Neural cell (in vitro differentiated cells): ENCODE measurements around the gene PRKG1. TPM values are rescaled to one million over a fixed set of nuclear protein-coding genes. Genes with fewer than 3 reads are reported as not detected.

ENCODE experiments used
- H2AFZ ChIP-seq: fragments of 200-600, 300-800 bp; sonication (generic), shearing (Covaris generic); 2 replicates; pipeline ENCODE4 v1.6.0; 2014; ENCODE audit warnings: low read depth, mild to moderate bottlenecking, antibody characterized with exemption, low read length, moderate library complexity
- H3F3A ChIP-seq: fragments of 200-600 bp; shearing (Covaris generic); 2 replicates; pipeline ENCODE4 v1.6.1; 2016; ENCODE audit warnings: mild to moderate bottlenecking, moderate library complexity, mixed read lengths, antibody characterized with exemption, low read length; ENCODE audit not compliant: insufficient read depth, poor library complexity, severe bottlenecking
- H3K27ac ChIP-seq: fragments of 200-600, 300-800 bp; sonication (generic), shearing (Covaris generic); 2 replicates; pipeline ENCODE4 v1.5.1; 2014; ENCODE audit warnings: mild to moderate bottlenecking, low read length, moderate library complexity
- H3K27me3 ChIP-seq: fragments of 300-800, 200-600 bp; sonication (generic), shearing (Covaris generic); 2 replicates; pipeline ENCODE4 v1.6.0; 2014; ENCODE audit warnings: mild to moderate bottlenecking, low read depth, low read length, moderate library complexity; ENCODE audit not compliant: insufficient read depth
- H3K36me3 ChIP-seq: fragments of 300-800, 200-600 bp; sonication (generic), shearing (Covaris generic); 2 replicates; pipeline ENCODE4 v1.5.1; 2014; ENCODE audit warnings: mild to moderate bottlenecking, antibody characterized with exemption, low read length, moderate library complexity; ENCODE audit not compliant: insufficient read depth
- H3K4me2 ChIP-seq: fragments of 300-800, 200-600 bp; sonication (generic), shearing (Covaris generic); 2 replicates; pipeline ENCODE4 v1.6.0; 2014; ENCODE audit warnings: mild to moderate bottlenecking, low read length
- H3K4me3 ChIP-seq: fragments of 300-800, 200-600 bp; sonication (generic), shearing (Covaris generic); 2 replicates; pipeline ENCODE4 v1.5.1; 2014; ENCODE audit warnings: mild to moderate bottlenecking, low read length, moderate library complexity
- H3K79me2 ChIP-seq: fragments of 200-600 bp; shearing (Covaris generic); replicated peaks from 2 replicates; pipeline ENCODE4 v1.6.0; 2014; ENCODE audit warnings: mild to moderate bottlenecking, low read length, moderate library complexity; ENCODE audit not compliant: insufficient read depth
- H3K9ac ChIP-seq: fragments of 300-800, 200-600 bp; sonication (generic), shearing (Covaris generic); 2 replicates; pipeline ENCODE4 v1.6.1; 2016; ENCODE audit warnings: mild to moderate bottlenecking, low read length, mixed read lengths
- H3K9me2 ChIP-seq: fragments of 200-600 bp; shearing (Covaris generic); 2 replicates; pipeline ENCODE4 v1.6.1; 2016; ENCODE audit warnings: mild to moderate bottlenecking, low read length, mixed read lengths; ENCODE audit not compliant: insufficient read depth
- H3K9me3 ChIP-seq: fragments of 200-600, 300-800 bp; sonication (generic), shearing (Covaris generic); 2 replicates; pipeline ENCODE4 v1.6.1; 2016; ENCODE audit warnings: mild to moderate bottlenecking, mixed run types, low read length, moderate library complexity, mixed read lengths
- H4K20me1 ChIP-seq: fragments of 200-600 bp; shearing (Covaris generic); 2 replicates; pipeline ENCODE4 v1.6.1; 2016; ENCODE audit warnings: mild to moderate bottlenecking, mixed run types; ENCODE audit not compliant: insufficient read depth
- EP300 ChIP-seq: fragments of 450-650 bp; conservative IDR thresholded peaks from 2 replicates; pipeline ENCODE4 v1.6.1; 2014; ENCODE audit warnings: antibody characterized with exemption, mild to moderate bottlenecking, moderate library complexity; ENCODE audit not compliant: poor library complexity, severe bottlenecking
- EZH2 ChIP-seq: fragments of 200-600, 300-800 bp; shearing (Covaris generic), sonication (generic); IDR thresholded peaks from 2 replicates; pipeline ENCODE4 v1.6.1; 2014; ENCODE audit warnings: antibody characterized with exemption, low read length, borderline replicate concordance, mild to moderate bottlenecking; ENCODE audit not compliant: insufficient read depth, poor library complexity, severe bottlenecking
- MXI1 ChIP-seq: fragments of 450-650 bp; conservative IDR thresholded peaks from 2 replicates; pipeline ENCODE4 v1.6.1; 2014; ENCODE audit warnings: antibody characterized with exemption, mild to moderate bottlenecking; ENCODE audit not compliant: poor library complexity, severe bottlenecking
- POLR2AphosphoS5 ChIP-seq: IDR thresholded peaks from 2 replicates; pipeline ENCODE4 v1.6.1; 2012
- RAD21 ChIP-seq: fragments of 450-650 bp; conservative IDR thresholded peaks from 2 replicates; pipeline ENCODE4 v1.6.1; 2014; ENCODE audit warnings: antibody characterized with exemption, mild to moderate bottlenecking, moderate library complexity
- SMC3 ChIP-seq: fragments of 450-650 bp; conservative IDR thresholded peaks from 2 replicates; pipeline ENCODE4 v1.6.1; 2014; ENCODE audit warnings: antibody characterized with exemption, mild to moderate bottlenecking, moderate library complexity; ENCODE audit not compliant: poor library complexity
- TAF1 ChIP-seq: IDR thresholded peaks from 2 replicates; pipeline ENCODE4 v1.6.1; 2012; ENCODE audit warnings: low read depth
- polyA plus RNA-seq: library from polyadenylated mRNA; depleted of rRNA; stranded (reverse); fragments of >200 nt; gene quantifications from 2 replicates; pipeline ENCODE4 v1.2.3, GENCODE V29; 2014
- TF ChIP-seq, protein P1 (sequence below): fragments of 450-650 bp; IDR thresholded peaks from 2 replicates; pipeline ENCODE4 v1.5.1; 2014; ENCODE audit warnings: antibody characterized with exemption, mild to moderate bottlenecking, moderate library complexity; ENCODE audit not compliant: poor library complexity, severe bottlenecking
- TF ChIP-seq, protein P2 (sequence below): IDR thresholded peaks from 2 replicates; pipeline ENCODE4 v1.6.1; 2012; ENCODE audit warnings: borderline replicate concordance

The PRKG1 gene
- polyA plus RNA-seq, 1 donor from 2014 or later: 2.2 TPM

DNA sequence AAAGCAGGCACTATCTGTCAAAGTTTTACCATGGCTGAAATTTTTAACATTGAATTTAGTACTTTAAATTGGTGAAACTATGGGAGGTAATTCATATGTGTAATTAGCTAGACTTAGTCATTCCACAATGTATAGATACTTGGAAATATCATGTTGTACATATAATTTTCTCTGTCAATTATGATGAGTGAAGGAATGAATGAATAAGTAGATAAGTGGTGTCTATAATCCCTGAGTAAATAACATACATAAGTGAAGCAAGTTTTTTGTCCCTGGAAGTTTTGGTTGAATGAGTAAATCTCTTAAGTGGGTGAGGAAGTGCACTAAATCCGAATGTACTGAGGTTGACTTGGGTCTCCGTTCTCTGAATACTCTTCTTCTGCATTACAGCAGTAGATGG is 424.1 kb downstream of the PRKG1 start:
- Histone ChIP-seq H2AFZ (no peak overlapping the region), H3K27me3 (no peaks in the 10 kb centered on the region), H3K4me2 (no peak overlapping the region), H3K4me3 (no peak overlapping the region), H3K9me2 (no peaks in the 10 kb centered on the region), H3F3A (no peaks in the 10 kb centered on the region), H3K9me3 (no peaks in the 10 kb centered on the region), H3K36me3 (no peaks in the 10 kb centered on the region), H3K27ac (no peak overlapping the region), H4K20me1 (no peaks in the 10 kb centered on the region), H3K79me2 (no peaks in the 10 kb centered on the region), H3K9ac (no peak overlapping the region)
- TF ChIP-seq TAF1: no peak
- TF ChIP-seq, protein P1, sequence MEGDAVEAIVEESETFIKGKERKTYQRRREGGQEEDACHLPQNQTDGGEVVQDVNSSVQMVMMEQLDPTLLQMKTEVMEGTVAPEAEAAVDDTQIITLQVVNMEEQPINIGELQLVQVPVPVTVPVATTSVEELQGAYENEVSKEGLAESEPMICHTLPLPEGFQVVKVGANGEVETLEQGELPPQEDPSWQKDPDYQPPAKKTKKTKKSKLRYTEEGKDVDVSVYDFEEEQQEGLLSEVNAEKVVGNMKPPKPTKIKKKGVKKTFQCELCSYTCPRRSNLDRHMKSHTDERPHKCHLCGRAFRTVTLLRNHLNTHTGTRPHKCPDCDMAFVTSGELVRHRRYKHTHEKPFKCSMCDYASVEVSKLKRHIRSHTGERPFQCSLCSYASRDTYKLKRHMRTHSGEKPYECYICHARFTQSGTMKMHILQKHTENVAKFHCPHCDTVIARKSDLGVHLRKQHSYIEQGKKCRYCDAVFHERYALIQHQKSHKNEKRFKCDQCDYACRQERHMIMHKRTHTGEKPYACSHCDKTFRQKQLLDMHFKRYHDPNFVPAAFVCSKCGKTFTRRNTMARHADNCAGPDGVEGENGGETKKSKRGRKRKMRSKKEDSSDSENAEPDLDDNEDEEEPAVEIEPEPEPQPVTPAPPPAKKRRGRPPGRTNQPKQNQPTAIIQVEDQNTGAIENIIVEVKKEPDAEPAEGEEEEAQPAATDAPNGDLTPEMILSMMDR: no peak
- TF ChIP-seq RAD21: no peak
- TF ChIP-seq EP300: no peak
- TF ChIP-seq, protein P2, sequence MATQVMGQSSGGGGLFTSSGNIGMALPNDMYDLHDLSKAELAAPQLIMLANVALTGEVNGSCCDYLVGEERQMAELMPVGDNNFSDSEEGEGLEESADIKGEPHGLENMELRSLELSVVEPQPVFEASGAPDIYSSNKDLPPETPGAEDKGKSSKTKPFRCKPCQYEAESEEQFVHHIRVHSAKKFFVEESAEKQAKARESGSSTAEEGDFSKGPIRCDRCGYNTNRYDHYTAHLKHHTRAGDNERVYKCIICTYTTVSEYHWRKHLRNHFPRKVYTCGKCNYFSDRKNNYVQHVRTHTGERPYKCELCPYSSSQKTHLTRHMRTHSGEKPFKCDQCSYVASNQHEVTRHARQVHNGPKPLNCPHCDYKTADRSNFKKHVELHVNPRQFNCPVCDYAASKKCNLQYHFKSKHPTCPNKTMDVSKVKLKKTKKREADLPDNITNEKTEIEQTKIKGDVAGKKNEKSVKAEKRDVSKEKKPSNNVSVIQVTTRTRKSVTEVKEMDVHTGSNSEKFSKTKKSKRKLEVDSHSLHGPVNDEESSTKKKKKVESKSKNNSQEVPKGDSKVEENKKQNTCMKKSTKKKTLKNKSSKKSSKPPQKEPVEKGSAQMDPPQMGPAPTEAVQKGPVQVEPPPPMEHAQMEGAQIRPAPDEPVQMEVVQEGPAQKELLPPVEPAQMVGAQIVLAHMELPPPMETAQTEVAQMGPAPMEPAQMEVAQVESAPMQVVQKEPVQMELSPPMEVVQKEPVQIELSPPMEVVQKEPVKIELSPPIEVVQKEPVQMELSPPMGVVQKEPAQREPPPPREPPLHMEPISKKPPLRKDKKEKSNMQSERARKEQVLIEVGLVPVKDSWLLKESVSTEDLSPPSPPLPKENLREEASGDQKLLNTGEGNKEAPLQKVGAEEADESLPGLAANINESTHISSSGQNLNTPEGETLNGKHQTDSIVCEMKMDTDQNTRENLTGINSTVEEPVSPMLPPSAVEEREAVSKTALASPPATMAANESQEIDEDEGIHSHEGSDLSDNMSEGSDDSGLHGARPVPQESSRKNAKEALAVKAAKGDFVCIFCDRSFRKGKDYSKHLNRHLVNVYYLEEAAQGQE: no peak
- TF ChIP-seq EZH2: no peak
- TF ChIP-seq MXI1: no peak
- no peak for TF ChIP-seq POLR2AphosphoS5
- no peak for TF ChIP-seq SMC3

DNA sequence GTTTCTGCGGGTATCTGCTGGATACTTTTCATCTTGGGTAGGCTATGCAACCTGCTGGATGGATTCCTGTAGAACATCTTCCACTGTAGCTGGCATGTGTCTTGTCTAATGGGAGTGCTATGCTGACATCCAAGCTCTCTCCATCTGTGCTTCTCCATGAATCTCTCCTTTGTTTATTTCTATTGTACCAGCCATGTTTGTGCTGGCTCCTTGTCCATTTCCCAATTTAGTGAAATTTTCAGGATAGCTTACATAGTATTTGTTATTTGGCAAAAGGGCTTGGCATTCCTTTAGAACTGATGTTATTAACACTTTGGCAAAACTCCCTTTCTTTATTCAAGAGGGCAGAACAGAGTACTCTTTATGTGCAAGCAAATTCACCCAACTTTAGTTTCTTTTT is 427.1 kb downstream of the PRKG1 start:
- H3K79me2 ChIP-seq: no peaks in the 10 kb centered on the region

More for the DNA sequence above, 427.1 kb downstream of the PRKG1 start:
- Histone ChIP-seq H3F3A (no peaks in the 10 kb centered on the region), H3K9me3 (no peaks in the 10 kb centered on the region), H3K36me3 (no peaks in the 10 kb centered on the region), H3K4me3 (no peak overlapping the region), H3K27ac (no peak overlapping the region), H3K9ac (no peak overlapping the region), H3K9me2 (no peaks in the 10 kb centered on the region), H3K4me2 (no peak overlapping the region), H3K27me3 (no peaks in the 10 kb centered on the region), H2AFZ (no peak overlapping the region), H4K20me1 (no peaks in the 10 kb centered on the region)
- TF ChIP-seq, protein P2: no peak
- TF ChIP-seq MXI1: no peak
- no peak for TF ChIP-seq RAD21
- TF ChIP-seq POLR2AphosphoS5: no peak
- TF ChIP-seq SMC3: no peak
- TF ChIP-seq EP300: no peak
- TF ChIP-seq, protein P1: no peak
- no peak for TF ChIP-seq EZH2
- TF ChIP-seq TAF1: no peak
